ENCODE measurements around the gene ZNF575. TPM values are rescaled to one million over a fixed set of nuclear protein-coding genes. Genes with fewer than 3 reads are reported as not detected.

The ZNF575 gene
- total and polyA plus RNA-seq, 2 donors (not counting 3 experiments of a cell fraction or from before 2014, with no cell fraction given): 0.57 to 3.0 TPM

DNA sequence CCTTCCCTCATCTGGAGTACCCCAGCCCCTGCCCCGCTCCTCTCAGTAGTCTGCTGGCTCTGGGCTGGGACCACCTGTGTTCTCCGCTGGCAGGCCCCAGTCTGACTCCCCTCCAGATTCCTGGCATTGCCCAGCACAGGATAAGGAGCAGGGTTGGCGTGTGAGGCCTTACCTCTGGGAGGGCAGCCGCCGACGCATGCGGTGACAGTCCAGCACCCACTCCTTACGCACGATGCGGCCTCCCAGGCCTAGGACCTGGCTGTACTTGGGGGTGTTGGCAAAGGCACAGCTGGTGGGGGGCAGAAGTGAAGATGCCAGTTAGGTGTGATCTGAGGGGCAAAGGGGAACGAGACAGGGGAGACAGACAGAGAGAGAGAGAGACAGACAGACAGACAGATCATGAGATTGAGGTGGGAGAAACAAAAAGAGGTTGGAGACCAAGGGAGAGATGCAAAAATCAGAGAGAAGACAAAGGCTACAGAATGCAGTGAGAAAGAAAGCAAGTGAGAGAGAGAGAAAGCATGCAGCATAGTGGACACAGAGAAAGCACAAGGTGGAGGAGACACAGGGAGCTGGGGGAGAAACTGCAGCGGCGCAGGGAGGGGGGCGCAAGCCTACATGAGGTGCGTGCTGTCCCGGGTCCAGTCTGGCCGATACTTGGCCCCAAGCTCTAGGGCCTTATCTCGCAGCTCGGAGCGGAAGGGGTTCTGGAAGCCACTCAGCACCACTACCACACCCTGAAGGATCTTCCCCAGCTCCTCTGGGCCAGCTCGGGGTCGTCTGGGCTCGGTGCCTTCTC is 18.6 kb downstream of the ZNF575 start:
- no peak for TF ChIP-seq EZH2 (IDR thresholded peaks at IDR 0.05; ENCODE audit: borderline replicate concordance, low read depth, low read length, severe bottlenecking)
- DNase-seq (ENCODE audit: low read depth, low spot score) (no peak), FAIRE-seq (no peak)
- Histone ChIP-seq H4K20me1 (replicated peaks; ENCODE audit: control insufficient read depth, extremely low read depth, insufficient read depth, low read length) (no peaks in the 10 kb centered on the region), H3K36me3 (ENCODE audit: control insufficient read depth in 2 of 2, extremely low read depth in 1 of 2, insufficient read depth in 2 of 2, low read length in 2 of 2) (peaks cover 2 to 32% of the 10 kb centered on the region in 2 experiments), H3K4me1 (ENCODE audit: control insufficient read depth, extremely low read depth, insufficient read depth, low read length) (no peaks in the 10 kb centered on the region), H2AFZ (ENCODE audit: low read depth, low read length) (no peak overlapping the region), H3K27me3 (ENCODE audit: control insufficient read depth in 2 of 2, insufficient read depth in 2 of 2, low read length in 2 of 2) (no peaks in the 10 kb centered on the region), H3K79me2 (ENCODE audit: control insufficient read depth, insufficient read depth, low read length) (no peaks in the 10 kb centered on the region), H3K9me3 (replicated peaks; ENCODE audit: control insufficient read depth, insufficient read depth, low read length) (no peaks in the 10 kb centered on the region), H3K9me1 (replicated peaks; ENCODE audit: control insufficient read depth, extremely low read depth, insufficient read depth, low read length) (no peaks in the 10 kb centered on the region), H3K27ac (ENCODE audit: insufficient read depth, low read depth, low read length) (no peak overlapping the region), H3K4me2 (ENCODE audit: insufficient read depth, low read length) (no peak overlapping the region), H3K4me3 (replicated peaks in 1 of 3; ENCODE audit: insufficient read depth in 1 of 3, low read depth in 1 of 3, low read length in 3 of 3) (no peak overlapping the region), H3K9ac (replicated peaks; ENCODE audit: extremely low read depth, insufficient read depth, low read length) (no peak overlapping the region)
- BruUV-seq (replicated peaks): no TSS peak
- POLR2A ChIA-PET: no interaction called here
- intact Hi-C loops (cut with micrococcal nuclease): no loop called here
- dilution Hi-C loops (cut with MboI; ENCODE audit: extremely low pct_ligation_motif_present, low sequenced_read_pairs): no loop called here
- CTCF ChIA-PET: interaction anchor here (6.6 kb wide), 1 partner anchor 44 kb away, joined by 158 read pairs; the partner anchor contains the start of genes IRGQ and ZNF576

DNA sequence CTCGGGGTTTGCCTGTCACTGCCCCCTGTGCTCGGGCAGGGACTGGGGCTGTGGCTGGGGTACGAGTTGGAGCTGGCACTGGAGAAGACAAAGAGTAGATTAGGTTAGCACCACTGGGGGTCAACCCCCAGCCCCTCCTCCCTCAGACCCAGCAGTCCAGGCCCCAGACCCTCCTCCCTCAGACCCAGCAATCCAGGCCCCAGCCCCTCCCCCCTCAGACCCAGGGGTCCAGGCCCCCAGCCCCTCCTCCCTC is 19.1 kb downstream of the ZNF575 start:
- intact Hi-C loops (cut with micrococcal nuclease) (no loop called here), dilution Hi-C loops (cut with MboI; ENCODE audit: extremely low pct_ligation_motif_present, low sequenced_read_pairs) (no loop called here)
- ChIA-PET CTCF (interaction anchor here (6.6 kb wide), 1 partner anchor 43 kb away, joined by 158 read pairs; the partner anchor contains the start of genes IRGQ and ZNF576), POLR2A (no interaction called here)
- Histone ChIP-seq H3K9me1 (replicated peaks; ENCODE audit: control insufficient read depth, extremely low read depth, insufficient read depth, low read length) (no peaks in the 10 kb centered on the region), H3K79me2 (ENCODE audit: control insufficient read depth, insufficient read depth, low read length) (no peaks in the 10 kb centered on the region), H3K27me3 (ENCODE audit: control insufficient read depth in 2 of 2, insufficient read depth in 2 of 2, low read length in 2 of 2) (no peaks in the 10 kb centered on the region), H3K4me1 (ENCODE audit: control insufficient read depth, extremely low read depth, insufficient read depth, low read length) (no peaks in the 10 kb centered on the region), H3K36me3 (ENCODE audit: control insufficient read depth in 2 of 2, extremely low read depth in 1 of 2, insufficient read depth in 2 of 2, low read length in 2 of 2) (peaks cover 2 to 31% of the 10 kb centered on the region in 2 experiments), H3K27ac (ENCODE audit: insufficient read depth, low read depth, low read length) (no peak overlapping the region), H3K4me2 (ENCODE audit: insufficient read depth, low read length) (no peak overlapping the region), H4K20me1 (replicated peaks; ENCODE audit: control insufficient read depth, extremely low read depth, insufficient read depth, low read length) (no peaks in the 10 kb centered on the region), H3K4me3 (replicated peaks in 1 of 3; ENCODE audit: insufficient read depth in 1 of 3, low read depth in 1 of 3, low read length in 3 of 3) (no peak overlapping the region), H2AFZ (ENCODE audit: low read depth, low read length) (no peak overlapping the region), H3K9me3 (replicated peaks; ENCODE audit: control insufficient read depth, insufficient read depth, low read length) (no peaks in the 10 kb centered on the region), H3K9ac (replicated peaks; ENCODE audit: extremely low read depth, insufficient read depth, low read length) (no peak overlapping the region)
- no peak for DNase-seq (ENCODE audit: low read depth, low spot score)
- TF ChIP-seq FOS (IDR thresholded peaks at IDR 0.05; ENCODE audit: borderline replicate concordance, insufficient read depth, low read length) (no peak), EZH2 (IDR thresholded peaks at IDR 0.05; ENCODE audit: borderline replicate concordance, low read depth, low read length, severe bottlenecking) (no peak), POLR2AphosphoS5 (IDR thresholded peaks at IDR 0.05; ENCODE audit: insufficient read depth, low read depth, low read length) (no peak), POLR2A (IDR thresholded peaks at IDR 0.05; ENCODE audit: low read depth, low read length) (no peak), GATA2 (IDR thresholded peaks at IDR 0.05; ENCODE audit: insufficient read depth, insufficient read length, low read depth, low read length) (no peak), MYC (IDR thresholded peaks at IDR 0.05; ENCODE audit: low read depth, low read length) (no peak), JUN (IDR thresholded peaks at IDR 0.05; ENCODE audit: borderline replicate concordance, insufficient read depth, insufficient read length, low read depth) (no peak)
- TF ChIP-seq, protein P1, sequence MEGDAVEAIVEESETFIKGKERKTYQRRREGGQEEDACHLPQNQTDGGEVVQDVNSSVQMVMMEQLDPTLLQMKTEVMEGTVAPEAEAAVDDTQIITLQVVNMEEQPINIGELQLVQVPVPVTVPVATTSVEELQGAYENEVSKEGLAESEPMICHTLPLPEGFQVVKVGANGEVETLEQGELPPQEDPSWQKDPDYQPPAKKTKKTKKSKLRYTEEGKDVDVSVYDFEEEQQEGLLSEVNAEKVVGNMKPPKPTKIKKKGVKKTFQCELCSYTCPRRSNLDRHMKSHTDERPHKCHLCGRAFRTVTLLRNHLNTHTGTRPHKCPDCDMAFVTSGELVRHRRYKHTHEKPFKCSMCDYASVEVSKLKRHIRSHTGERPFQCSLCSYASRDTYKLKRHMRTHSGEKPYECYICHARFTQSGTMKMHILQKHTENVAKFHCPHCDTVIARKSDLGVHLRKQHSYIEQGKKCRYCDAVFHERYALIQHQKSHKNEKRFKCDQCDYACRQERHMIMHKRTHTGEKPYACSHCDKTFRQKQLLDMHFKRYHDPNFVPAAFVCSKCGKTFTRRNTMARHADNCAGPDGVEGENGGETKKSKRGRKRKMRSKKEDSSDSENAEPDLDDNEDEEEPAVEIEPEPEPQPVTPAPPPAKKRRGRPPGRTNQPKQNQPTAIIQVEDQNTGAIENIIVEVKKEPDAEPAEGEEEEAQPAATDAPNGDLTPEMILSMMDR (IDR thresholded peaks at IDR 0.05; ENCODE audit: extremely low read depth in 1 of 2, insufficient read depth in 1 of 2, low read depth in 1 of 2, low read length in 2 of 2): no peak
- TF ChIP-seq, protein P2, sequence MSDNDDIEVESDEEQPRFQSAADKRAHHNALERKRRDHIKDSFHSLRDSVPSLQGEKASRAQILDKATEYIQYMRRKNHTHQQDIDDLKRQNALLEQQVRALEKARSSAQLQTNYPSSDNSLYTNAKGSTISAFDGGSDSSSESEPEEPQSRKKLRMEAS (IDR thresholded peaks at IDR 0.05; ENCODE audit: insufficient read depth, insufficient read length): no peak
- FAIRE-seq: no peak
- no TSS peak for BruUV-seq (replicated peaks)

All from endothelial cell of umbilical vein (primary cell).